Measurements from ENCODE around the gene IGFBP1.
"Not testable (repeated sequence)": the region's sequence is repeated elsewhere in the genome, so short reads cannot be mapped to it uniquely, and the experiment has no call there.

Gene IGFBP1

DNA sequence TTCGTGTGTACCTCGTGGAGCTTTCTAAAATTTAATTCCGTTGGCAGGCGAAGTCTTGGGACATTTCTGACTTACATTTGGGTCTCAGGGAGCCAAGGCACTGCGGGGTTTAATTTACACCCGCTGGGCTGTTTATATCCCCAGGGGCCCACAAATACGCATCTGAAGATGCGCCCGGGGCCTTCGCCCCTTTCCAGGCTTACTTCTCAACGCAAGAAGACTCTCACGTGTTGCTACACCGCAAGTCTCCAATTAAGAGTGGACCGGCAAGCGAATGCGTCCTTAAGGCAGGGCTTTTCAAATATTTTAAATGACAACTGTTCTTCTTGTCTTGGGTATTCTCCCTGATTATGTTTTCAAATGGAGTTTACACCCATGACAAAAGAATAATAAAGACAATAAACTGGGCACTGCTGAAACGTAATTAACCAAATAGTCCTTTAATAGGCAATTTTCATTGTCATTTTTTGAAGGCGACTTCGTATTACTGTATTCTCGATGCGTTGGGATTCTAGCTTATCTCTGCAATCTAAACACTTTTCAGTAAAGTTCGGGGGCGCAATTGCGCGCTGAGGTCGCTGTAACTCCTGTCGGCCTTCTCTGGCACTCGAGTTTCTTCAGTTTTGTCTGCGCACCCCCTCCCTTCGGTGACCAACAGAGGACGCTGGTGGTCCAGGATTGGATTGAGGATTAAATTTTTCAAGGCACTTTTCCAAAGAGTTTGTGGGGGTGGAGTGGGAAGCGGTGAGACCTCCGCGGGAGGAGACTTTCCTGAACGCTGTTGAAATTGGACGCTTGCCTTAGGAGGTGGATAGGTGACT is 33.6 kb downstream of the IGFBP1 start:
- peak overlapping the region; percentile 59 for H3K4me3 Mint-ChIP-seq
- peaks cover 21% of the 10 kb centered on the region for H3K4me1 Mint-ChIP-seq (ENCODE audit: low read depth)

DNA sequence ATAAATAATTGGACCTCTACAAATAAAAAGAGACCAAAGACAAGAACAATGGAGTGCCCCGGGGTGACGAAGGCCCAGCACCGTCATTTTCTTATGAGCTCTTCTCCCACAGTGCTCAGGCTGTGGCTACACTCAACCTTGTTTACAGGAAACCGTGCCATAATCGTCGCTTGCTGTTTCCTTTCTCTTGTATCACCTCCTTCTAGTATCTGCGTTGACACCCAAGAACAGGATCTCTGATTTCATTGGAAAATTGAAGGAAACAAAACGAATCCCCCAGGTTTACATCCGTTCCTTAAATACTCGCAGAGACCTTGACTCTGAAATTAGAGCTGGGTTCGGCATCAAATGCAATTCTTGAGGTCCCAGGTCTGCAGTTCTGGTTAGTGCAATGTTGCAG is 34.5 kb downstream of the IGFBP1 start:
- Mint-ChIP-seq H3K9me3 (no peaks in the 10 kb centered on the region), H3K27ac (peak overlapping the region; percentile 39), H3K4me3 (peak overlapping the region; percentile 59)

More for the DNA sequence above, 33.6 kb downstream of the IGFBP1 start:
- Mint-ChIP-seq H3K27me3 (ENCODE audit: low read depth) (peaks cover 76% of the 10 kb centered on the region), H3K36me3 (ENCODE audit: low read depth) (no peaks in the 10 kb centered on the region), H3K27ac (peak overlapping the region; percentile 39), H3K9me3 (no peaks in the 10 kb centered on the region)
- DNase-seq (ENCODE audit: low spot score): no peak

DNA sequence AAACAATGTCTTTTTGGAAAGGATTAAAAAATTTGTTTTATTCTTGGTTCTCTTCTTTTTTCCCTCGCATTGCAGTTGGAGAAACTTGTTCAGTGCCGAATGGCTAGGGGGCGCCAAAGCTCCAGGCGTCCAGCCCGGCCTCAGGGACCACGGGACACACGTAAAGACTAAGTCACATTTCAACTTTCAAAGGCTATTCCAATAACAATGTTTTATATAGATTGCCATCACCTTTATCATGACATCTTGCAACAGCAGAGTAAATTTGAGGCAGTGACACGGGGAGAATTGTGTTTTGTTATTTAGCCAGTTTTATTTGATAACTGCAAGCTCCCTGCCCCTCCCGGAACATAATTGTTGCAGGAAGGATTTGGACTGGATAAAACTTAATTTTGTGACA is 35.0 kb downstream of the IGFBP1 start:
- no peaks in the 10 kb centered on the region for H3K9me3 Mint-ChIP-seq
- peak overlapping the region; percentile 59 for H3K4me3 Mint-ChIP-seq
- H3K27ac Mint-ChIP-seq: no peak overlapping the region
- H3K4me1 Mint-ChIP-seq (ENCODE audit: low read depth): peaks cover 21% of the 10 kb centered on the region
- H3K27me3 Mint-ChIP-seq (ENCODE audit: low read depth): peaks cover 65% of the 10 kb centered on the region
- no peaks in the 10 kb centered on the region for H3K36me3 Mint-ChIP-seq (ENCODE audit: low read depth)
- peak; percentile 32 for DNase-seq (ENCODE audit: low spot score)

More for the DNA sequence above, 34.5 kb downstream of the IGFBP1 start:
- Mint-ChIP-seq H3K4me1 (ENCODE audit: low read depth) (peaks cover 21% of the 10 kb centered on the region), H3K36me3 (ENCODE audit: low read depth) (no peaks in the 10 kb centered on the region), H3K27me3 (ENCODE audit: low read depth) (peaks cover 69% of the 10 kb centered on the region)
- no peak for DNase-seq (ENCODE audit: low spot score)

DNA sequence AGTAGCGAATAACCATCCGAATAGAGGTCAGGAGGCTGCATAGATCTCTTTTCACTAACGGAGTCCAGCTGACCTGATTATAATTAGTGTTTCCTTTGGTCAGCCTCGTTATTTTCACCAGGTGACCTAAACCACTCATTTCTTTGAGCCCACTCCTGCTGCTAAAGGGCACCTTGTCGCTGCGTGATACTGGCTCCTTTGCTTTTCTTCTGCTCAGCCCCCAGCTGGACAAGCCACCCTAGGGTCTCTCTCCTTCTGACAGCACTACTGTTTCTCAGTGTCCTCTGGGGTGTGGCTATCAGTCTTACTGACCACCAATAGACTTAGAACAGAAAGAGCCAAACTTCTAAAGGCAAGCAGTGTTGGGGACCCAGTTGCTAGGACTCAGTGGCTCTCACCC is 35.5 kb downstream of the IGFBP1 start:
- no peak for DNase-seq (ENCODE audit: low spot score)
- peaks cover 21% of the 10 kb centered on the region for H3K4me1 Mint-ChIP-seq (ENCODE audit: low read depth)
- H3K4me3 Mint-ChIP-seq: no peak overlapping the region
- peaks cover 65% of the 10 kb centered on the region for H3K27me3 Mint-ChIP-seq (ENCODE audit: low read depth)
- H3K27ac Mint-ChIP-seq: no peak overlapping the region
- no peaks in the 10 kb centered on the region for H3K9me3 Mint-ChIP-seq
- H3K36me3 Mint-ChIP-seq (ENCODE audit: low read depth): no peaks in the 10 kb centered on the region

DNA sequence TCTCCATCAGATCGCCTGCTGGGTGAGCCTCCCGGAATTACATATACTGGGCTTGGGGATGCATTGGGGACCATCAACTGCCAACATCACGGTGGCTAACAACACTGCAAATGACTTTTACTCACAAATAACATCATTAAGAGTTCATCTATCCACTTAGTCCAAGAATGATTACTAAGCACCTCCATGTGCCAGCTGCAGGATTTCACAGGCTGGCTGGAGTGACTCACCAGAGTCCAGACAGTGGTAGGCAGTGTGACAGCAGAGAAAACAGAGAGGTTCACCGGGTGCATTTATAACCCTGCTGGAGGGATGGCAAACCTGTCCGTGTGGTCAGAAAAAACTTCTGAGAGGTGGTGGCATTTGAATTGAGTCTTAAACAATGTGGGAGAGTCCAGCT is 36.0 kb downstream of the IGFBP1 start:
- Mint-ChIP-seq H3K4me1 (ENCODE audit: low read depth) (peaks cover 21% of the 10 kb centered on the region), H3K36me3 (ENCODE audit: low read depth) (no peaks in the 10 kb centered on the region), H3K27ac (no peak overlapping the region), H3K9me3 (no peaks in the 10 kb centered on the region), H3K4me3 (no peak overlapping the region), H3K27me3 (ENCODE audit: low read depth) (peaks cover 63% of the 10 kb centered on the region)
- no peak for DNase-seq (ENCODE audit: low spot score)

DNA sequence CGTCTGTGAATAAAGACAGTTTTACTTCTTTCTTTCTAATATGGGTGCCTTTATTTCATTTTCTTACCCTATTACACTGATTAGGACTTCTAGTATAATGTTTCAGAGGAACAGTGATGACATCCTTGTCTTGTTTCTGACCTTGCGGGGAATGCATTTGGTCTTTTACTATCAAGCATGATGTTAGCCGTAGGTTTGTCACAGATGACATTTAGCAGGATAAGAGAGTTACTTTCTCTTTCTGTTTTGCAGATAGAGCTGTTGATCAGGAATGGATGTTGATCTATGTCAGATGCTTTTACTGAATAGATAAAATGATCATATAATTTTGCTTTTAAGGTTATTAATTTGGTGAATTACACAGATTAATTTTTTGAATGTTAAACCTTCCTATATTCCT is 39.4 kb downstream of the IGFBP1 start:
- peaks cover 6% of the 10 kb centered on the region for H3K4me1 Mint-ChIP-seq (ENCODE audit: low read depth)
- H3K4me3 Mint-ChIP-seq: peak overlapping the region; percentile 56
- no peaks in the 10 kb centered on the region for H3K36me3 Mint-ChIP-seq (ENCODE audit: low read depth)
- peaks cover 44% of the 10 kb centered on the region for H3K27me3 Mint-ChIP-seq (ENCODE audit: low read depth)
- H3K27ac Mint-ChIP-seq: no peak overlapping the region
- no peaks in the 10 kb centered on the region for H3K9me3 Mint-ChIP-seq
- DNase-seq (ENCODE audit: low spot score): no peak

DNA sequence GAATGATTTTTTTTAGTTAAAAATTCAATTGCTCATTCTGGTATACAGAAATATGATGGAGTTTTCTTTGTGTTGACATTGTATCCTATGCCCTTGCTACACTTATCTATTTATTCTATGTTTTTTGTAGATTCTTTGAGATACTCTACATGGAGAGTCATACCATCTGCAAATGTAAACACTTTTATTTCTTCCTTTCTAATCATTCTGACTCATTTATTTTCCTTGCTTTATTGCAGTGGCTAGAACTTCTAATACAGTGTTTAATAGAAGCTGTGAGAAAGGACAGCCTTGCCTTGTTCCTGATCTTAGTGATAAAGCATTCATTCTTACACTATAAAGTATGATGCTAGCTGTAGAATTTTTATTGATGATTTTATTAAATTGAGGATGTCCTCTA is 42.7 kb downstream of the IGFBP1 start:
- no peak overlapping the region for H3K4me3 Mint-ChIP-seq
- no peaks in the 10 kb centered on the region for H3K4me1 Mint-ChIP-seq (ENCODE audit: low read depth)
- H3K27me3 Mint-ChIP-seq (ENCODE audit: low read depth): peaks cover 22% of the 10 kb centered on the region
- no peak overlapping the region for H3K27ac Mint-ChIP-seq
- no peaks in the 10 kb centered on the region for H3K36me3 Mint-ChIP-seq (ENCODE audit: low read depth)
- DNase-seq (ENCODE audit: low spot score): no peak
- no peaks in the 10 kb centered on the region for H3K9me3 Mint-ChIP-seq

DNA sequence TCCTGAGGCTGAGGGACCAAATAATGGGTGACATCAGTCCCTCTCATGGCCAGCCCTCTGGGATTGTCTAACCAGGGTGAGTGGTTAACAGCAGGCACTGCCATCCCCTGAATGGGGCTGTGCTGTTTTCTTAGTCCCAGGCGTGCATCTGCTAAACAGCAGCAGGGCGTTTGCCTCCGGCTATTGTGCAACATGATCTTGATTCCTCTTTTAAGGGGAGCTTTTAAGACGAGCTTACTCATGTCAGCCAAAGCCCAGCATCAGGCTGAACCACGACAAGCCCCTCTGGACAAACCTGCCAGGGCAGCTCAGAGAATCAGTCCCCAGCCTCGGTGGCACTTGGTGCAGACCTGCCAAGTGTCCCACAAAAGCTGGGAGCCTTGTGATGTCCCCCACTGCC is 49.0 kb downstream of the IGFBP1 start:
- H3K36me3 Mint-ChIP-seq (ENCODE audit: low read depth): peaks cover 1% of the 10 kb centered on the region
- no peak for DNase-seq (ENCODE audit: low spot score)
- peaks cover 14% of the 10 kb centered on the region for H3K4me1 Mint-ChIP-seq (ENCODE audit: low read depth)
- H3K27me3 Mint-ChIP-seq (ENCODE audit: low read depth): peaks cover 8% of the 10 kb centered on the region
- no peak overlapping the region for H3K4me3 Mint-ChIP-seq
- no peak overlapping the region for H3K27ac Mint-ChIP-seq
- H3K9me3 Mint-ChIP-seq: peaks cover 5% of the 10 kb centered on the region

DNA sequence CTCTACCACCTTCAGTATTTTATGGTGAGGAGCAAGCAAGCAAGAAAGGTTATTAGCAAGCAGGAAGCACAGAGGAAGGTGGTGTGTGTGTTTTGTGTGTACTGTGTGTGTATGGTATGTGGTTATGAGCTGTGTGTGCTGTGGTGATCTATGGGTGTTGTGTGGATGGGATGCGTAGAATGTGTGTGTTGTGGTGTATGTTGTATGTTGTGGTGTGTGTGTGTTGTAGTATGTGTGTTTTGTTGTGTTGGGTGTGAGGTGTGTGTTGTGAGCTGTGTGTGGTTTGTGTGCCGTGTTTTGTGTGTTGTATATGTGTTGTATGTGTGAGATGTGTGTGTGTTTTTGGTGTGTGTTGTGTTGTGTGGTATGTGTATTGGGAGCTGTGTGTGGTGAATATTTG is 49.6 kb downstream of the IGFBP1 start:
- H3K4me3 Mint-ChIP-seq: no peak overlapping the region
- no peak overlapping the region for H3K27ac Mint-ChIP-seq
- peaks cover 14% of the 10 kb centered on the region for H3K4me1 Mint-ChIP-seq (ENCODE audit: low read depth)
- H3K36me3 Mint-ChIP-seq (ENCODE audit: low read depth): peaks cover 1% of the 10 kb centered on the region
- no peak for DNase-seq (ENCODE audit: low spot score)
- H3K9me3 Mint-ChIP-seq: peaks cover 5% of the 10 kb centered on the region
- peaks cover 9% of the 10 kb centered on the region for H3K27me3 Mint-ChIP-seq (ENCODE audit: low read depth)

DNA sequence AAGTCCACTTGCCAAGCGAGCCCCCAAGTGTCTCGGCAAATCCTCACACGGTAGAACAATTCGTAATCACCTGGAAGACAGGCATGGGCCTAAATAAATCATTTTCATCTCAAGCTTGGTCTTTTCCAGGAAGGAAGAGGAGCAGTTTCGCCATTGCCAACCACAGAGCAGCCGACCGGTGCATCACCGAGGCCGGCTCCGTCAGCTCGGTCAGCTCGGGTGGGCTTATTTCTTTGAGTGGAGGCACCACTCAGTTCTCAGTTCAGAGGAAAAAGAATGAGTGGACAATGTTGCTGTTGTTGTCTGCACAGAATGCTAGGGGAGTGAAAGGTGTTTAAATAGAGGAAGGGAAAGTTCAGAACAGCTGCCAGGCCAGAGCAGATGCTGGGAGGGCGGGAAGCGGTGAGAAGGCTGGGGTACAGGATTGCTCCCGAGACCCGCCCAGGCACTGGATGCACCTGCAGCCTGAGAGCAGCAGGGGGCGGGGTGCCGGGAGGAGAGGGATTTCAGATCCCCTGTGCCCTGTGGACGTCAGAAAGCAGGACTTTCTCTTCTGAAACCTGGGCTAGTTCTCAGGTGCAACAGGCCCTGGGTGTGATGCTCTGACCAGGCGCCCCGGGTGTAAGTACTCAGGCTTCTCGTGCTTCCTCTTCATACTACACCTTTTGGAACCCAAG is 50.5 kb downstream of the IGFBP1 start:
- peaks cover 5% of the 10 kb centered on the region for H3K9me3 Mint-ChIP-seq
- no peak overlapping the region for H3K4me3 Mint-ChIP-seq

DNA sequence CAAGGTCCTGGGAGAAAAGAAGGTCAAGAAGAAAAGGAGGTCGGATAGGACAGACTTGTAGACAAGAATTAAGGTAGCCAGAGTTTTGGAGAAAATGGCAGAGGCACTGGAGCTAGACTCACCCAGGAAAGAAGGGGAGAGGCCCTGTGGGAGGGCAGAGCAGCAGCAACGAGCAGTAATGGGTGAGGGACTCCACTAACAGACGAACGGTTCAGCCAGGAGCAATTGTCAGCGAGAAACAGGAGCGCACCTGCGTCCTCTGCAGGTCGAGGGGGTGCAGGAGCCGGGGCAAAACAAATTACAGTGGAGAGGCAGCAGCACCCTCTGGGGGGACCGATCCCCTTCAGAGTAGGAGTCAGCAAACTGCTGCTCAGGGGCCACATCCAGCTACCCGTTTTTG is 51.3 kb downstream of the IGFBP1 start:
- Mint-ChIP-seq H3K27ac (peak overlapping the region; percentile 42), H3K4me3 (peak overlapping the region; percentile 16), H3K36me3 (ENCODE audit: low read depth) (peaks cover 1% of the 10 kb centered on the region), H3K4me1 (ENCODE audit: low read depth) (peaks cover 14% of the 10 kb centered on the region), H3K27me3 (ENCODE audit: low read depth) (peaks cover 7% of the 10 kb centered on the region), H3K9me3 (peaks cover 5% of the 10 kb centered on the region)
- no peak for DNase-seq (ENCODE audit: low spot score)

More for the DNA sequence above, 50.5 kb downstream of the IGFBP1 start:
- H3K27ac Mint-ChIP-seq: no peak overlapping the region
- H3K36me3 Mint-ChIP-seq (ENCODE audit: low read depth): peaks cover 1% of the 10 kb centered on the region
- peaks cover 14% of the 10 kb centered on the region for H3K4me1 Mint-ChIP-seq (ENCODE audit: low read depth)
- peaks cover 7% of the 10 kb centered on the region for H3K27me3 Mint-ChIP-seq (ENCODE audit: low read depth)
- no peak for DNase-seq (ENCODE audit: low spot score)

DNA sequence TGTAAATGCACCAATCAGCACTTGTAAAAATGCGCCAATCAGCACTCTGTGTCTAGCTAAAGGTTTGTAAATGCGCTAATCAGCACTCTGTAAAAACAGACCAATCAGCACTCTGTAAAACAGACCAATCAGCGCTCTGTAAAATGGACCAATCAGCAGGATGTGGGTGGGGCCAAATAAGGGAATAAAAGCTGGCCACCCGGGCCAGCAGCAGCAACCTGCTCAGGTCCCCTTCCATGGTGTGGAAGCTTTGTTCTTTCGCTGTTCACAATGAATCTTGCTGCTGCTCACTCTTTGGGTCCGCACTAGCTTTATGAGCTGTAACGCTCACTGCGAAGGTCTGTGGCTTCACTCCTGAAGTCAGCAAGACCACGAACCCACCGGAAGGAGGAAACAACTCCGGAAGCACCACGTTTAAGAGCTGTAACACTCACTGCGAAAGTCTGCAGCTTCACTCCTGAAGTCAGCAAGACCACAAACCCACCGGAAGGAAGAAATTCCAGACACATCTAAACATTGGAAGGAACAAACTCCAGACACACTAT is 52.0 kb downstream of the IGFBP1 start:
- H3K36me3 Mint-ChIP-seq (ENCODE audit: low read depth); H3K9me3 Mint-ChIP-seq; H3K27me3 Mint-ChIP-seq (ENCODE audit: low read depth): not testable (repeated sequence)
- peaks cover 14% of the 10 kb centered on the region for H3K4me1 Mint-ChIP-seq (ENCODE audit: low read depth)
- H3K4me3 Mint-ChIP-seq: peak overlapping the region; percentile 79
- peak overlapping the region; percentile 75 for H3K27ac Mint-ChIP-seq
- peak; percentile 36 for DNase-seq (ENCODE audit: low spot score)

DNA sequence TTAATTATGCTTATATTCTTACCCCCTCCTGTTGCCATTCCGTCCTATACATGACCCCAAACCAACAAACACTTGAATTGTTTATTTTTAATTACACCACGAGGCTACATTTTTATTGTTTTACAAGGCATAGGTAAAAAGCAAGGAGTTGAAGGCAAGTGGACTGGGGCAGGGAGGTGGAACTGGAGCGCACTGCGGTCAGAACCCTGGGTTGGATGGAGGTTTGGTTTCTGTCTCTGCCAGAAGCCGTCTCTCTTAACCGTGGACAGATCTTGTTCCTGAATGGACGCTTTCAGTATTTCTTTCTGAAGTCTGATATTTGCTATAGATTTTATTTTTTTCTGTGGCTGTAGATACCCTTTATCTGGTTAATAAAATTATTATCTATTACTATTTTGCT is 52.7 kb downstream of the IGFBP1 start:
- Mint-ChIP-seq H3K9me3 (peaks cover 5% of the 10 kb centered on the region), H3K4me1 (ENCODE audit: low read depth) (peaks cover 14% of the 10 kb centered on the region), H3K27ac (no peak overlapping the region), H3K36me3 (ENCODE audit: low read depth) (peaks cover 1% of the 10 kb centered on the region), H3K27me3 (ENCODE audit: low read depth) (peaks cover 7% of the 10 kb centered on the region), H3K4me3 (peak overlapping the region; percentile 79)
- DNase-seq (ENCODE audit: low spot score): no peak
